Tibial nerve (tissue), 4 donors: ENCODE measurements around the gene TDRD6. TPM values are rescaled to one million over a fixed set of nuclear protein-coding genes. Genes with fewer than 3 reads are reported as not detected.

ENCODE experiments used
- DNase-seq, 2 donors: peaks; one replicate each; pipeline ENCODE4 v3.0.0-alpha.2; 2019; ENCODE audit warnings: low spot score in 2 of 2
- H3K27ac ChIP-seq, 4 donors: fragments of 200-600 bp; sonication (generic) in 3 of 4; one replicate each; pipeline ENCODE4 v1.5.1; 2017 to 2019; ENCODE audit warnings: mild to moderate bottlenecking in 1 of 4
- H3K27me3 ChIP-seq, 2 donors: fragments of 200-600 bp; sonication (generic) in 1 of 2; one replicate each; pipeline versions ENCODE4 v1.5.1 to v1.6.0; 2017 to 2019
- H3K36me3 ChIP-seq, 3 donors: fragments of 200-600 bp; sonication (generic); one replicate each; pipeline ENCODE4 v1.5.1; 2018 to 2019
- H3K4me1 ChIP-seq, 4 donors: fragments of 200-600 bp; sonication (generic) in 3 of 4; one replicate each; pipeline ENCODE4 v1.5.1; 2017 to 2019
- H3K4me3 ChIP-seq, 4 donors: fragments of 200-600 bp; sonication (generic) in 3 of 4; one replicate each; pipeline ENCODE4 v1.5.1; 2017 to 2019; ENCODE audit warnings: mild to moderate bottlenecking in 1 of 4, moderate library complexity in 1 of 4
- H3K9me3 ChIP-seq, 4 donors: fragments of 200-600 bp; sonication (generic) in 3 of 4; one replicate each; pipeline ENCODE4 v1.5.1; 2017 to 2019
- EP300 ChIP-seq, 2 donors: sonication (generic); formaldehyde crosslinking; IDR thresholded peaks; one replicate each; pipeline ENCODE4 v1.6.1; 2017; ENCODE audit warnings: antibody characterized with exemption in 2 of 2, mild to moderate bottlenecking in 1 of 2
- POLR2A ChIP-seq, 2 donors: fragments of 450-650 bp; IDR thresholded peaks; one replicate each; pipeline ENCODE4 v1.6.1; 2017; ENCODE audit warnings: antibody characterized with exemption in 2 of 2, mild to moderate bottlenecking in 2 of 2, moderate library complexity in 2 of 2
- WGBS, 2 donors: methylation state at CpG; one replicate each; pipeline ENCODE4 v1.1.5; 2018; 5-methylcytosine and 5-hydroxymethylcytosine counted together
- total RNA-seq, 4 donors: library from RNA; depleted of rRNA; stranded (reverse); fragments of >200 nt; gene quantifications; one replicate each; pipeline ENCODE4 v1.1.0, GENCODE V29; 2016
- TF ChIP-seq, protein P1 (sequence below), 5 experiments: fragments of 200-600 bp in 3 of 5; fragments of 450-650 bp in 2 of 5; sonication (generic) in 3 of 5; IDR thresholded peaks; one replicate each; pipeline ENCODE4 v1.5.1; 2016 to 2019; ENCODE audit warnings: antibody characterized with exemption in 5 of 5, mild to moderate bottlenecking in 3 of 5, moderate library complexity in 2 of 5

Gene TDRD6
- total RNA-seq, 4 donors from 2014 or later = 0.60 to 2.2 (median 1.2) TPM

GRCh38 chr6:46674410-46674809 lies 13.3 kb upstream of the TDRD6 start:
- Histone ChIP-seq H3K4me1 (no peaks in the 10 kb centered on the region), H3K4me3 (no peak overlapping the region), H3K27me3 (no peaks in the 10 kb centered on the region), H3K27ac (no peak overlapping the region), H3K36me3 (peaks cover 0 to 64% (median 0%) of the 10 kb centered on the region in 3 donors), H3K9me3 (no peaks in the 10 kb centered on the region)
- no peak for TF ChIP-seq POLR2A (IDR thresholded peaks at IDR 0.05)
- TF ChIP-seq EP300 (IDR thresholded peaks at IDR 0.05) = no peak
- TF ChIP-seq, protein P1, sequence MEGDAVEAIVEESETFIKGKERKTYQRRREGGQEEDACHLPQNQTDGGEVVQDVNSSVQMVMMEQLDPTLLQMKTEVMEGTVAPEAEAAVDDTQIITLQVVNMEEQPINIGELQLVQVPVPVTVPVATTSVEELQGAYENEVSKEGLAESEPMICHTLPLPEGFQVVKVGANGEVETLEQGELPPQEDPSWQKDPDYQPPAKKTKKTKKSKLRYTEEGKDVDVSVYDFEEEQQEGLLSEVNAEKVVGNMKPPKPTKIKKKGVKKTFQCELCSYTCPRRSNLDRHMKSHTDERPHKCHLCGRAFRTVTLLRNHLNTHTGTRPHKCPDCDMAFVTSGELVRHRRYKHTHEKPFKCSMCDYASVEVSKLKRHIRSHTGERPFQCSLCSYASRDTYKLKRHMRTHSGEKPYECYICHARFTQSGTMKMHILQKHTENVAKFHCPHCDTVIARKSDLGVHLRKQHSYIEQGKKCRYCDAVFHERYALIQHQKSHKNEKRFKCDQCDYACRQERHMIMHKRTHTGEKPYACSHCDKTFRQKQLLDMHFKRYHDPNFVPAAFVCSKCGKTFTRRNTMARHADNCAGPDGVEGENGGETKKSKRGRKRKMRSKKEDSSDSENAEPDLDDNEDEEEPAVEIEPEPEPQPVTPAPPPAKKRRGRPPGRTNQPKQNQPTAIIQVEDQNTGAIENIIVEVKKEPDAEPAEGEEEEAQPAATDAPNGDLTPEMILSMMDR (IDR thresholded peaks at IDR 0.05) = no peak
- DNase-seq = no peak
- 39 to 59% methylated on average over 1 of the region's 1 CpG for WGBS, 2 donors

- TF ChIP-seq, protein P1 (IDR thresholded peaks at IDR 0.05) = no peak
- TF ChIP-seq EP300 (IDR thresholded peaks at IDR 0.05) (no peak), POLR2A (IDR thresholded peaks at IDR 0.05) (no peak)
- no peaks in the 10 kb centered on the region for H3K4me1 ChIP-seq
- DNase-seq = no peak
- H3K27ac ChIP-seq = no peak overlapping the region
- no peaks in the 10 kb centered on the region for H3K9me3 ChIP-seq
- 92% methylated on average over 6 of the region's 6 CpGs for WGBS, 2 donors
- peaks cover 0 to 48% (median 0%) of the 10 kb centered on the region in 3 donors for H3K36me3 ChIP-seq
- no peaks in the 10 kb centered on the region for H3K27me3 ChIP-seq
- H3K4me3 ChIP-seq = no peak overlapping the region
These were observed 10.9 kb upstream of the TDRD6 start for GRCh38 chr6:46676604-46677313.

- peaks cover 0 to 44% (median 0%) of the 10 kb centered on the region in 3 donors for H3K36me3 ChIP-seq
- WGBS, 2 donors = 77 to 80% methylated on average over 4 of the region's 4 CpGs
- no peak overlapping the region for H3K4me3 ChIP-seq
- H3K27me3 ChIP-seq = no peaks in the 10 kb centered on the region
- no peaks in the 10 kb centered on the region for H3K9me3 ChIP-seq
- no peak for DNase-seq
- H3K27ac ChIP-seq = no peak overlapping the region
- TF ChIP-seq EP300 (IDR thresholded peaks at IDR 0.05) (no peak), POLR2A (IDR thresholded peaks at IDR 0.05) (no peak)
- TF ChIP-seq, protein P1 (IDR thresholded peaks at IDR 0.05) = no peak
- no peaks in the 10 kb centered on the region for H3K4me1 ChIP-seq
These were observed 10.4 kb upstream of the TDRD6 start for GRCh38 chr6:46677314-46677654.

DNA sequence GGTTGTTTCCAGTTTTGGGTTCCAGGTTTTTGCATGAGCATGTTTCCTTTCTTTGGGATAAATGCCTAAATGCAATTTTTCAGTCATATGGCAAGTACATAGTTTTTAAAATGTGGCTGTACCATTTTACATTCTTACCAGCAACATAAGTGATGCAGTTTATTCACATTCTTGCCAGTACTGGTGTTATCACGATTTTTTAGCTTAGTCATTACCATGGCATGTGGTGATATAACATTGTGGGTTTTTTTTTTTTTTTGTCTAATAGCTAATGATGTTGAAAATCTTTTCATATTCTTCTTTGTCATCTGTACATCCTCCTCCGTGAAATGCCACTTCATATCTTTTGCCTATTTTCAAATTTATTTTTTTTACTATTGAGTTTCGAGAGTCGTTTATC lies 2.9 kb upstream of the TDRD6 start:
- peaks cover 0 to 6% (median 0%) of the 10 kb centered on the region in 4 donors for H3K9me3 ChIP-seq
- no peak overlapping the region for H3K4me3 ChIP-seq
- peaks cover 0 to 7% (median 0%) of the 10 kb centered on the region in 3 donors for H3K36me3 ChIP-seq
- no peaks in the 10 kb centered on the region for H3K4me1 ChIP-seq
- H3K27me3 ChIP-seq = no peaks in the 10 kb centered on the region
- no peak overlapping the region for H3K27ac ChIP-seq
- no peak for DNase-seq
- TF ChIP-seq, protein P1 (IDR thresholded peaks at IDR 0.05) = no peak
- TF ChIP-seq POLR2A (IDR thresholded peaks at IDR 0.05) (no peak), EP300 (IDR thresholded peaks at IDR 0.05) (no peak)
- WGBS, 2 donors = 77 to 83% methylated on average over 4 of the region's 4 CpGs

DNA sequence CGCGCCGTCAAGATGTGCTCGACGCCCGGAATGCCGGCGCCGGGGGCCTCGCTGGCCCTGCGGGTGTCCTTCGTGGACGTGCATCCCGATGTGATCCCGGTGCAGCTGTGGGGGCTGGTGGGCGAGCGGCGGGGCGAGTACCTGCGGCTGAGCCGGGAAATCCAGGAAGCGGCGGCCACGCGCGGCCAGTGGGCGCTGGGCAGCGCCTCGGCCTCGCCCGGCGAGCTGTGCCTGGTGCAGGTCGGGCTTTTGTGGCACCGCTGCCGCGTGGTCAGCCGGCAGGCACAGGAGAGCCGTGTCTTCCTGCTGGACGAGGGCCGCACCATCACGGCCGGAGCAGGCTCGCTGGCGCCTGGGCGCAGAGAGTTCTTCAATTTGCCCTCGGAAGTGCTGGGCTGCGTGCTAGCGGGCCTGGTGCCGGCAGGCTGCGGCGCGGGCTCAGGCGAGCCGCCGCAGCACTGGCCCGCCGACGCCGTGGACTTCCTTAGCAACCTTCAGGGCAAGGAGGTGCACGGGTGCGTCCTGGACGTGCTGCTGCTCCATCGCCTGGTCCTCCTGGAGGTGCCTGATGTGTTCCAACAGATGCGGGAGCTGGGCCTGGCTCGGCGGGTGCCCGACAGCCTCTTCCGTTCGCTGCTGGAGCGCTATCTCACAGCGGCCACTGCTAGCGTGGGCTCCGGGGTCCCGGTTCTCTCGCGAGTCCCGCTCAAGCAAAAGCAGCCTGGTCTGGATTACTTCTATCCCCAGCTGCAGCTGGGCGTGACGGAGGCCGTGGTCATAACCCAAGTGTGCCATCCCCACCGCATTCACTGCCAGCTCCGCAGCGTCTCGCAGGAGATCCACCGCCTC lies 656 bp downstream of the TDRD6 start:
- no peak for TF ChIP-seq EP300 (IDR thresholded peaks at IDR 0.05)
- TF ChIP-seq POLR2A (IDR thresholded peaks at IDR 0.05) = no peak
- TF ChIP-seq, protein P1 (IDR thresholded peaks at IDR 0.05) = no peak
- H3K4me1 ChIP-seq = no peaks in the 10 kb centered on the region
- H3K27me3 ChIP-seq = no peaks in the 10 kb centered on the region
- no peak for DNase-seq
- H3K36me3 ChIP-seq = no peaks in the 10 kb centered on the region
- H3K4me3 ChIP-seq = no peak overlapping the region
- no peak overlapping the region for H3K27ac ChIP-seq
- peaks cover 0 to 6% (median 0%) of the 10 kb centered on the region in 4 donors for H3K9me3 ChIP-seq
- 92 to 97% methylated on average over 41 to 74 of the region's 85 CpGs for WGBS, 2 donors
